Measurements from ENCODE around the gene TOP3B. TPM values are rescaled to one million over a fixed set of nuclear protein-coding genes. Genes with fewer than 3 reads are reported as not detected.

The TOP3B gene
- total RNA-seq, 1 donor from 2014 or later = 29.2 TPM

- no peak for DNase-seq (ENCODE audit: low read depth)
- Histone ChIP-seq H3K4me3 (ENCODE audit: low read depth, low read length) (no peak overlapping the region), H3K36me3 (ENCODE audit: control insufficient read depth, insufficient read depth, low read length) (peaks cover 6% of the 10 kb centered on the region), H3K27me3 (ENCODE audit: control insufficient read depth, insufficient read depth, low read length) (no peaks in the 10 kb centered on the region)
- TF ChIP-seq CTCF (IDR thresholded peaks at IDR 0.05; ENCODE audit: insufficient read depth, low read length, poor library complexity, severe bottlenecking) = no peak
Observed at GRCh38 chr22:21970800-21971617, 11.6 kb downstream of the TOP3B start.

DNA sequence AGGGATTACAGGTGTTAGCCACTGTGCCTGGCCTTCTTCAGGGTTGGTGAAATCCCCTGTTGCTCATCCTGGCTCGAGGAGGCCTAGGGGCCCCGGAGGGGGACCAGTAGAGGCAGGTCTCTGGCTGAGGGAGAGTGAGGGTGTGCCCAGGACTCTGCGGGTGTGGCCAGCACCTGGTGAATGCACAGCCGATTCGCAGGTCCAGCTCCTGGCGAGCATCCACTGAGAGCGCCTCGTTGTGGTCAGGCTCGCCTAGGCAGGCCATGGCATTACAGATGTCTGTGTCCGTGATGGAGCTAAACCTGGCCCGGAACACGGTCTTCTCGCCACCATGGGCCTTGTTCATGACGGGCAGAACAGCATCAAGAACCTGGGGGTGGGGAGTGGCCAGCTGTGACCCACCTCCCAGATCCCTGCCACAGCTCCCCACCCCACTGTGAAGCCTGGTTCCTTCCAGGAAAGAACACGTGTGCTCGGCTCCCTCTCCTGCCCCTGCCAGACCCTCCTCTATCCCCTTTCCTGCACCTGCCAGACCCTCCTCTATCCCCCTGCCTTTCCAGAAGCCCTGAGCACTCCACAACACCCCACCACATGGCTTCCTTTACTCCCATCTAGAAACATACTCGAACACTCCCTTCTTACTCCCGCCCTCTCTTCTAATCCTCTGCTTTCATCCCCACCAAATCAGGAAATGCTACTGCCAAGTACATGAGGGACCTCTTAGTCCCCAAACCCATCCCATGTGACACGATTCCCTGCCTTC lies 12.4 kb downstream of the TOP3B start:
- Histone ChIP-seq H3K27me3 (ENCODE audit: control insufficient read depth, insufficient read depth, low read length) (no peaks in the 10 kb centered on the region), H3K36me3 (ENCODE audit: control insufficient read depth, insufficient read depth, low read length) (peaks cover 6% of the 10 kb centered on the region), H3K4me3 (ENCODE audit: low read depth, low read length) (no peak overlapping the region)
- no peak for TF ChIP-seq CTCF (IDR thresholded peaks at IDR 0.05; ENCODE audit: insufficient read depth, low read length, poor library complexity, severe bottlenecking)
- DNase-seq (ENCODE audit: low read depth) = no peak

DNA sequence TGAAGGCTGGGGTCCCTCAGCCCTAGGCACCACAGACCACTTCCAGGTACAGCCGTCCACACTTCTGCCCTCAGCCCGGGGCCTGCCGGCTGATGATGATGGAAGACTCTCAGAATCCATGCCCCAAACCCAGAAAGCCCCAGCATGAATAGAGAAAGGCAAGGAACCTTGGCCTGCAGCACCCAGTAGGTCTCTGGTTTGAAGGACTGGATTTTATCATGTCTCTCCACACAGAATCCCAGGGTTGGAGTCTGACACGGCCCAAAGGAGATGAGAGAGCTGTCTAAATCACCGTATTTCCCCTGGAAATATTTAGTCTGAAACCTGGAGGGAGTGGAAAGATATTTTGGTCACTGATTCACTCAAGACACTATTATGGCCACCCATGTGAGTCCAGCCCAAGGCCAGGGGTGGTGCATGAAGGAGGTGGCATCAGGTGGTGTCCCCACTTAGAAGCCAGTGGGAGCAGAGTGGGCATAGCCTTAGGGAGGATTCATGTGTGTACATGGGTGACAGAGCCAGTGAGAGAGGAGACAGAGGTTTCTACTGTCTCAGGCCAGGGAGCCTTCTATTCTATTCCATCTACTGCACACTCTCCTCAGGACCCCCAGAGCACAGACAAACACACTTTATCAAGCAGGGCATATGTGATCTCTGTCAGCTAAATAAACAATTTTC lies 14.0 kb downstream of the TOP3B start:
- no peak for DNase-seq (ENCODE audit: low read depth)
- Histone ChIP-seq H3K36me3 (ENCODE audit: control insufficient read depth, insufficient read depth, low read length) (peaks cover 8% of the 10 kb centered on the region), H3K27me3 (ENCODE audit: control insufficient read depth, insufficient read depth, low read length) (no peaks in the 10 kb centered on the region), H3K4me3 (ENCODE audit: low read depth, low read length) (no peak overlapping the region)
- no peak for TF ChIP-seq CTCF (IDR thresholded peaks at IDR 0.05; ENCODE audit: insufficient read depth, low read length, poor library complexity, severe bottlenecking)

- no peak for TF ChIP-seq CTCF (IDR thresholded peaks at IDR 0.05; ENCODE audit: insufficient read depth, low read length, poor library complexity, severe bottlenecking)
- H3K4me3 ChIP-seq (ENCODE audit: low read depth, low read length) = no peak overlapping the region
- no peaks in the 10 kb centered on the region for H3K27me3 ChIP-seq (ENCODE audit: control insufficient read depth, insufficient read depth, low read length)
- H3K36me3 ChIP-seq (ENCODE audit: control insufficient read depth, insufficient read depth, low read length) = peaks cover 8% of the 10 kb centered on the region
- DNase-seq (ENCODE audit: low read depth) = no peak
Observed at GRCh38 chr22:21967693-21968271, 14.8 kb downstream of the TOP3B start.

DNA sequence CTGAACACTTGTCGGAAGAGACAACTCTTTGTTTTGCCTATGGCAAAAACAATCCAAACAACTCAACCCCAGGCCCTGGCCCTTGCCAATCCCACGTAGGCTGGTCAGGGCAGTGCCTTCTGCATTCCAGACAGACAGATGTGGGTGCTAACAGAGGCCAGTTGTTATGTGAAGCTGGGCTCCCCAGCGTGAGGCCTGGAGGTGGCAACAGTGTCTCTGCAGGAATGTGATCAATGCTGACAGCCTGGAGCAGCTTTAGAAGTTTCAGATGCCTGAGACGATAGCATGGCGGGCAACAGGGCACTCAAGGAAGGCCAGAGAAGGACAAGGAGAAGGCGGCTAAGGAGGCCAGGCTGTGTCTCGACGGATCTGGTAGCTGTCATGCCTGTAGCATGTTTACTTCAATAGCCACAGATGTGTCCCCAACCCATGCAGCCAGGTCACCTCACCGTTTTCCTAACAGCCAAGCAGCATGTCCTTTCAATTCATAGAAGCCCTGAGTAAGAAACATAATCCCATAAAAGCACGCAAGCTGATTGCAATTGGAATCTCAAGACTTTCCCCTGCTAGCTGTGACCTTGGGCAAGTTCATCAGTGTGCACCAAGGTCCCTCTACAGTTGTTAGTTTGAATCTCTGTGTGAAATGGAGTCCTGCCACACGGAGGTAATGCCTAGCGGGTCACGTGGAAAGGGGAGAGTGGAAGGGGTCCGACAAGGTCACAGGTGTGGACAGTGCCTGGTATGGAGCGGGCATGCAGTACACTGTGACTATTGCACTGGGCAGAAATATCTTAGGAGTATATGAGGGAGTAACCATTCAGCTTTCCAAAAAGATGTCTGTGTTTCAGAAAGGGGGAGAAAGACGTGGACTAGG lies 15.7 kb downstream of the TOP3B start:
- no peaks in the 10 kb centered on the region for H3K27me3 ChIP-seq (ENCODE audit: control insufficient read depth, insufficient read depth, low read length)
- no peak for DNase-seq (ENCODE audit: low read depth)
- no peak overlapping the region for H3K4me3 ChIP-seq (ENCODE audit: low read depth, low read length)
- H3K36me3 ChIP-seq (ENCODE audit: control insufficient read depth, insufficient read depth, low read length) = peaks cover 8% of the 10 kb centered on the region
- no peak for TF ChIP-seq CTCF (IDR thresholded peaks at IDR 0.05; ENCODE audit: insufficient read depth, low read length, poor library complexity, severe bottlenecking)
